ENCODE results near the gene INCENP. TPM values are rescaled to one million over a fixed set of nuclear protein-coding genes. Genes with fewer than 3 reads are reported as not detected.

The INCENP gene
- total RNA-seq, 4 donors from 2014 or later, result 33.8 to 84.0 (median 53.1) TPM

DNA sequence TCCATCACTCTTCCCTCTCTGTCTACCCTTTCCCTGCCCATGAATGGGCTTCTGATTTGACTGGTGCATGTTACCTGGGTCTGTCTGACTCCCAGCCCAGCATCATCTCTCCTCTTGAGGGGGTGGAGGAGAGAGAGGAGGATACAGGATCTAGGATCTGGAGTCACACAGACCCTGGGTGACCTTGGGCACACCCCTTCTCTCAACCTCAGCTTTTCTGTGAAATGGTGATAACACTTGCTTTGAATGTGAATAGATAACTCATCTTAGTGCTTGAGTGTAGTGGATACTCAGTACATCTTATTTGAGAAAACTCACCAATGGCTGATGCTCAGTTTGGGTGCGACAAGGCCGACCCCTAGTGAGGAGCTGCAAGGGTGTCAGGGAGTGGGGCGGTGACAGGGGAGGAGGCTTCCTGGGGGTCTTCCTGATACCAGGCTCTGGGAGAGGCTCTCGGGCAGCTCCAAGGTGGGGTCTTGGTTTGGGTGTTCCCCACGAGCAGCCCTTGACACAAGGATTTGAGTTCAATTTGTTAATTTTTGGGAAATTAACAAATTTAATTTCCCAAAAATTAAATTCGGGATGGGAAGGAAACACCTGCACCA, 9.0 kb downstream of the INCENP start:
- peak overlapping the region in 3 of 4 donors; percentile 53 to 81 (median 79) for H3K27ac ChIP-seq
- 79 to 80% methylated on average over 6 of the region's 6 CpGs for WGBS, 2 donors
- DNase-seq, result no peak

DNA sequence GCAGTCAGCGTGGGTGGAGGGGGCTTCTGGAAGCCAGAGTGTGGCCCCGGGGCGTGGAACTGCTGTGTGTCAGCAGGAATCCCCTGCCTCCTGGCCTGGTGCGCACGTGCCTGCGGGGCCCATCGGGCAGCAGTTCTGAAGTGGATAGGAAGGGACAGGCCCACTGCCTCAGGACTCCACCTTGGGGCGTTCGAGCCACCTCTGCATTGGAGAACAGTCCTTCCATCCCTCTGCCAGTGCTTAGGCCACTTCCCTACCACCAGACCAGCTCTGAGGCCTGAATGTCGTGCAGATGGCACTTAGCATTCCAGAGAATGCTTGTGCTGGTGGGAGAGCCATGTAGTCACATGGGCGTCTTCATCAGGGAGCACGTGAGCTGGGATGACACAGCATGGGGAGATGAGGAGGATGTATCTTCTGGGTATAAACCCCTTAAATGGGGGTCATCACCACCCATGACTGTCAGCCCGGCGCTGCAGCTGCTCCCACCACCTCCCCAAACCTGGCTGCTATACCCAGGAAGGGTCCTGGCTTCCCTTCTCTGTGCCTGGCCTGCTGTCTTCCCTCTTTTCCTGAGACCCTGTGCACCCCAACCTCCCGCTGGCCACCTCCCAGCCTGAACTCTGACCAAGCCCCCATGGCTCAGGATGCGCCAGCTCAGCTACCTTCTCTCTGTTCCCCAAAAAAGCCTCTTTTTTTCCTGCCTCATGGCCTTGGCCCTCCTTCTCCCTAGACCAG, 9.7 kb downstream of the INCENP start:
- peaks cover 25 to 77% (median 25%) of the 10 kb centered on the region in 3 donors for H3K36me3 ChIP-seq
- intact Hi-C loops (cut with DNase I), result no loop called here
- no peak for TF ChIP-seq POLR2A (IDR thresholded peaks at IDR 0.05)
- TF ChIP-seq, protein P1, sequence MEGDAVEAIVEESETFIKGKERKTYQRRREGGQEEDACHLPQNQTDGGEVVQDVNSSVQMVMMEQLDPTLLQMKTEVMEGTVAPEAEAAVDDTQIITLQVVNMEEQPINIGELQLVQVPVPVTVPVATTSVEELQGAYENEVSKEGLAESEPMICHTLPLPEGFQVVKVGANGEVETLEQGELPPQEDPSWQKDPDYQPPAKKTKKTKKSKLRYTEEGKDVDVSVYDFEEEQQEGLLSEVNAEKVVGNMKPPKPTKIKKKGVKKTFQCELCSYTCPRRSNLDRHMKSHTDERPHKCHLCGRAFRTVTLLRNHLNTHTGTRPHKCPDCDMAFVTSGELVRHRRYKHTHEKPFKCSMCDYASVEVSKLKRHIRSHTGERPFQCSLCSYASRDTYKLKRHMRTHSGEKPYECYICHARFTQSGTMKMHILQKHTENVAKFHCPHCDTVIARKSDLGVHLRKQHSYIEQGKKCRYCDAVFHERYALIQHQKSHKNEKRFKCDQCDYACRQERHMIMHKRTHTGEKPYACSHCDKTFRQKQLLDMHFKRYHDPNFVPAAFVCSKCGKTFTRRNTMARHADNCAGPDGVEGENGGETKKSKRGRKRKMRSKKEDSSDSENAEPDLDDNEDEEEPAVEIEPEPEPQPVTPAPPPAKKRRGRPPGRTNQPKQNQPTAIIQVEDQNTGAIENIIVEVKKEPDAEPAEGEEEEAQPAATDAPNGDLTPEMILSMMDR (IDR thresholded peaks at IDR 0.05), result no peak
- H3K27ac ChIP-seq, result peak overlapping the region in 2 of 4 donors; percentile 79 to 81
- no peak overlapping the region for H3K4me3 ChIP-seq
- H3K27me3 ChIP-seq, result no peaks in the 10 kb centered on the region
- H3K9me3 ChIP-seq, result no peaks in the 10 kb centered on the region
- DNase-seq, result no peak
- WGBS, 2 donors, result 80 to 86% methylated on average over 13 to 16 of the region's 16 CpGs
- H3K4me1 ChIP-seq, result peaks cover 16 to 63% (median 16%) of the 10 kb centered on the region in 3 donors

More for the DNA sequence above, 9.0 kb downstream of the INCENP start:
- intact Hi-C loops (cut with DNase I), result no loop called here
- Histone ChIP-seq H3K27me3 (no peaks in the 10 kb centered on the region), H3K4me1 (peaks cover 16 to 58% (median 16%) of the 10 kb centered on the region in 3 donors), H3K4me3 (peak overlapping the region in 1 of 4 donors; percentile 4), H3K36me3 (peaks cover 25 to 77% (median 26%) of the 10 kb centered on the region in 3 donors), H3K9me3 (no peaks in the 10 kb centered on the region)
- TF ChIP-seq POLR2A (IDR thresholded peaks at IDR 0.05), result no peak
- TF ChIP-seq, protein P1 (IDR thresholded peaks at IDR 0.05), result no peak

DNA sequence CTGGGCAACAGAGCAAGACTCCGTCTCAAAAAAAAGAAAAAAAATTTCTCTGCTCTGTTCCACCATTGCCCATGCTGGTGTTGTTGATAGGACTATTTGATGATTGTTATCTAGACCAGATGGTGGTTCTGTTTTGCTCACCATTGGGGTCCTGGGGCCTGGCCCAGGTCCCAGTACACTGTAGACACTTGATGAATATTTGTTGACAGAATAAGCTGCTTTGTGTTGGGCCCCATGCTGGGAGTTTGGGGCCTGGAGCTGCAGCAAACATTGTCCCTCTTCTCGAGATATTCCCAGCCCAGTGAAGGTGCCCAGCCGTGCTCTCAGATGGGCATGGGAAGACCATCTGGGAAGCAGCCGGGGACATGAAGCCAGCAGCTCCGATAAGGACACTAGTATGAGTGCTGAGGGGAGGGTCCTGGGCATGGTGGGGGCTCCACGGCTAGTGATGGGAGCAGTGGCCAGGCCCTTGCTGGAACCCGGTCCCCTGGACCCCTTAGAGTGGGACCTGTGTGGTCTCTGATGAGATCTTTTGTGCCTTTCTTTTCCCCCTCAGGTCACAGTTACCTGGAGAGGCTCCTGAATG, 13.6 kb downstream of the INCENP start:
- DNase-seq, result no peak
- Histone ChIP-seq H3K36me3 (peaks cover 10 to 84% (median 16%) of the 10 kb centered on the region in 3 donors), H3K4me3 (no peak overlapping the region), H3K9me3 (no peaks in the 10 kb centered on the region), H3K27ac (peak overlapping the region; percentile 14 to 85 (median 67)), H3K4me1 (peaks cover 3 to 78% (median 10%) of the 10 kb centered on the region in 3 donors), H3K27me3 (no peaks in the 10 kb centered on the region)
- intact Hi-C loops (cut with DNase I), result no loop called here
- WGBS, 2 donors, result 84 to 100% methylated on average over 1 to 3 of the region's 7 CpGs
- TF ChIP-seq POLR2A (IDR thresholded peaks at IDR 0.05), result no peak

DNA sequence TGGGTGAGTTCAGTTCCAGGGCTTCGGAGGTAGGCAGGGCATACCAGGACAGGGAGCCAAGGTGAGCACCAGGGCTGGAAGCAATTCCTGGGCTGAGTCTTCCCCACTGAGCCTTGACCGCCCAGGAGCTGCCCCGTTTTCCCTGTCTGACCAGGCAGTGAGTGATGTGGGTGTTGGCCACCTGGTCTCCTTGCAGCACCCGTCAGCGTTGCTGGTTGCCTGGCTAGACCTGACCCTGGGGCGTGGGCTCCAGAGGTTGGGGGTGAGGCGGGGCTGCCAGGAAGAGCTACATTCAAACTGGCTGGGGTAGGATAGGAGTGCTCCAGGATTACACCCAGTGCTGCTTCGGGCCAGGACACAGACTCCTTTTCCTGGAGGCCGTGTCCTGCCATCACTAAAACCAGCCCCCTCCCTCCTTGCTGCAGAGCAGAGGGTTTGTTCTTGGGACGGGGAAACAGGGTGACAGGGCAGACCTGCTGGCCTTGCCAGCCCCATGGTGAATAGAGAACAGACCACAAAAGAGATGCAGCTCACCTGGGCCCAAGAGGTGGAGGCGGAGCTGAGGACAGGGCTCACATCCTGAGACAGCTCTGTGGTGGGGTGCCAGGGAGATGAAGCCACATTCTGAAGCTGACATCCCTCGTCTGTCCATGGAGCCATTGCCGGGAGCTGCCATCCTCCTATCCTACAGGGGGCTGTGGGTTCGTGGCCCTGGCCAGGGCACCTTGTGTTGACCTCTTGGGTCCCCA, 14.2 kb downstream of the INCENP start:
- Histone ChIP-seq H3K4me1 (peaks cover 3 to 78% (median 10%) of the 10 kb centered on the region in 3 donors), H3K9me3 (no peaks in the 10 kb centered on the region), H3K27ac (peak overlapping the region; percentile 58 to 85 (median 72)), H3K4me3 (no peak overlapping the region), H3K27me3 (no peaks in the 10 kb centered on the region), H3K36me3 (peaks cover 10 to 89% (median 16%) of the 10 kb centered on the region in 3 donors)
- TF ChIP-seq, protein P1 (IDR thresholded peaks at IDR 0.05), result no peak
- TF ChIP-seq POLR2A (IDR thresholded peaks at IDR 0.05), result no peak
- no peak for DNase-seq
- 76 to 84% methylated on average over 5 to 7 of the region's 14 CpGs for WGBS, 2 donors
- intact Hi-C loops (cut with DNase I), result no loop called here

DNA sequence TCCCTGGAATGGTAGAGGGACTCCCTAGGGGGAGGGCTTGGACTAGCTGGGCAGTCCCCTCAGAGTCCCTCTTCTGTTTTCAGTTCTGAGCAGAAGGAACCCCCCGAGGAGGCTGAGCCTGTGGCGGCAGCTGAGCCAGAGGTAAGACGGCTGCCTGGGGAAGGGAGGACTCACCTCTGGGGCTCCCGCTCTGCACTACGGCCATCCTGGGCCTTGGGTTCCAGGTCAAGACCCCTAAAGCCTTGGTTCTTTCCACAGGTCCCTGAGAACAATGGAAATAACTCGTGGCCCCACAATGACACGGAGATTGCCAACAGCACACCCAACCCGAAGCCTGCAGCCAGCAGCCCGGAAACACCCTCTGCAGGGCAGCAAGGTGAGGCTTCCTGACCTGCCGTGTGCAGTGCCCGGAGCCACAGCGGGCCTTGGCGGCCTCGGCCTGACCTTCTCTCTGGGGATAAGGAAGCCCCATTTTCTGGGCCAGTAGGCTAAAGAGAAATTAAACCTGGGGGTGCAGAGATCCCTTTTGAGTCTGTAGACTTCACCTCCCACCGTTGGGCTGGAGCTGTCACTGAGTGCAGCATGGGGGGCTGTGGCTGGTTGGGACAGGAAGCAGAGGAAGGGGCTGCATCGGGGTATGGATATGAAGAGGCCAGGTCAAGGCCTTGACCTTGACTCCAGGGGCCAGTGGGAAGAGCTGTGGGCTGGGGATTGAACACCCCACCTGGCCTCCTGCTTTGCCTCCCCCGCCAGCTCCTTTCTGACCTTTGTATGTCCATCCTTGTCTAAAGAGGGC, 15.0 kb downstream of the INCENP start:
- Histone ChIP-seq H3K4me1 (peaks cover 3 to 78% (median 18%) of the 10 kb centered on the region in 3 donors), H3K9me3 (no peaks in the 10 kb centered on the region), H3K4me3 (no peak overlapping the region), H3K36me3 (peaks cover 10 to 89% (median 16%) of the 10 kb centered on the region in 3 donors), H3K27ac (peak overlapping the region; percentile 58 to 85 (median 72)), H3K27me3 (no peaks in the 10 kb centered on the region)
- no peak for DNase-seq
- TF ChIP-seq, protein P1 (IDR thresholded peaks at IDR 0.05), result no peak
- no peak for TF ChIP-seq POLR2A (IDR thresholded peaks at IDR 0.05)
- WGBS, 2 donors, result 89 to 100% methylated on average over 1 to 2 of the region's 17 CpGs
- intact Hi-C loops (cut with DNase I), result no loop called here
